Kidney epithelial cell (primary cell): Measurements from ENCODE around the gene CATSPER3. TPM values are rescaled to one million over a fixed set of nuclear protein-coding genes. Genes with fewer than 3 reads are reported as not detected.

Experiments
- DNase-seq: peaks from one replicate; pipeline ENCODE4 v3.0.0-alpha.2; 2010; ENCODE audit warnings: low read depth
- H3K27me3 ChIP-seq: 2 replicates; pipeline ENCODE4 v1.6.0; 2011; ENCODE audit warnings: low read length; ENCODE audit not compliant: control insufficient read depth, insufficient read depth
- H3K36me3 ChIP-seq: 2 replicates; pipeline ENCODE4 v1.5.1; 2011; ENCODE audit warnings: low read length; ENCODE audit not compliant: control insufficient read depth, insufficient read depth
- H3K4me3 ChIP-seq: 2 replicates; pipeline ENCODE4 v1.5.1; 2011; ENCODE audit warnings: low read depth, mild to moderate bottlenecking, control low read depth, low read length
- CTCF ChIP-seq: IDR thresholded peaks from 2 replicates; pipeline ENCODE4 v1.5.1; 2011; ENCODE audit warnings: mild to moderate bottlenecking, moderate library complexity, low read length, control low read depth, inconsistent platforms; ENCODE audit not compliant: insufficient read depth, poor library complexity, severe bottlenecking
- total RNA-seq: library from RNA; depleted of rRNA; stranded (reverse); fragments of >200 nt; gene quantifications from 2 replicates; pipeline ENCODE4 v1.2.3, GENCODE V29; 2015

The CATSPER3 gene
- total RNA-seq, 1 donor from 2014 or later: 0.13 TPM

- H3K36me3 ChIP-seq: no peaks in the 10 kb centered on the region
- H3K4me3 ChIP-seq: no peak overlapping the region
- no peak for TF ChIP-seq CTCF
- H3K27me3 ChIP-seq: peaks cover 85% of the 10 kb centered on the region
- DNase-seq: no peak
Observed at GRCh38 chr5:135038205-135038812, 70.6 kb downstream of the CATSPER3 start.

DNA sequence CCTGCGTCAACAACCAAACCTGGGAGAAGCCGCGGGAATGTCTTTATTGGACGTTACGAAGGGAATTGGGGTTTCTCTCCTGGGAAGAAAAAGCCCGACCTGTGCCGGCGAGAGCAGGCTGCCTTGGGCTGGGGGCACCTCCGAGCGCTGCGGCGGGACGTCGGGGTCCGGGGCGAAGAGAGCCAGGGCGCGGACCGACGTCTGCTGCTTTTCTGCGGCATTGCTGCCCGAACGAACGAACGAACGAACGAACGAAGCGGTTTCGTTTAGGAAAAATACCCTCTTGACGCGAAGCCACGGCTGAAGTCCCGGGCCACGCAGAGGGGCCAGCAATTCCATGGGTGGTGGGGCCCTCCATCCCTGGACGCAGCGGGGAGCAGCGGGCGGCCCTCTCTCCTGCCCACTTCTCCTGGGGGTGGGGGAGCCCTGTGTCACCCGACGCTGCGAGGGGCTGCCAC lies 71.1 kb downstream of the CATSPER3 start:
- Histone ChIP-seq H3K27me3 (peaks cover 86% of the 10 kb centered on the region), H3K4me3 (no peak overlapping the region), H3K36me3 (no peaks in the 10 kb centered on the region)
- TF ChIP-seq CTCF: no peak
- no peak for DNase-seq

GRCh38 chr5:135039271-135040033 lies 71.7 kb downstream of the CATSPER3 start:
- TF ChIP-seq CTCF: no peak
- H3K27me3 ChIP-seq: peaks cover 89% of the 10 kb centered on the region
- H3K4me3 ChIP-seq: no peak overlapping the region
- no peak for DNase-seq
- H3K36me3 ChIP-seq: no peaks in the 10 kb centered on the region

DNA sequence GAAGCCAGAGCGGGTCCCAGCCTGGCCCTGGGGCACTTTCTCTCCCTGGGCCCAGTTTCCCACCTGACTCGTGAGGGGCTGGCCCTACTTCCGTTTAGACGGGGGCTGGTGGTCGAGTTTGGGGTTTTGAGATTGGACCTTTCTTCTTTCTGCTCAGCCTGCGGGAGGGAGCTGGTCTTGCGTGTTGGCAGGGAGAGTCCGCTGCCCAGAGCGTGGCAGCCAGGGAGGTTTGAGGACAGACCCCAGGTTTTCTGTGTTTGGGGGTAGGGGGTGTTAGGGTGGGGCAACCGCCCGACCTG lies 72.3 kb downstream of the CATSPER3 start:
- Histone ChIP-seq H3K27me3 (peaks cover 88% of the 10 kb centered on the region), H3K4me3 (no peak overlapping the region), H3K36me3 (no peaks in the 10 kb centered on the region)
- TF ChIP-seq CTCF: no peak
- no peak for DNase-seq

- H3K27me3 ChIP-seq: peaks cover 87% of the 10 kb centered on the region
- no peak for TF ChIP-seq CTCF
- no peaks in the 10 kb centered on the region for H3K36me3 ChIP-seq
- H3K4me3 ChIP-seq: no peak overlapping the region
- DNase-seq: no peak
Observed at GRCh38 chr5:135040333-135041144, 72.8 kb downstream of the CATSPER3 start.
